Epithelial cell of proximal tubule (primary cell): ENCODE results near the gene MAPK12. TPM values are rescaled to one million over a fixed set of nuclear protein-coding genes. Genes with fewer than 3 reads are reported as not detected.

Experiments used
- DNase-seq: peaks from one replicate; pipeline ENCODE4 v3.0.0-alpha.2; 2011; ENCODE audit warnings: low read depth
- H3K4me3 ChIP-seq: 2 replicates; pipeline ENCODE4 v1.5.1; 2011; ENCODE audit warnings: low read depth, mild to moderate bottlenecking, low read length
- total RNA-seq: library from RNA; depleted of rRNA; stranded (reverse); fragments of >200 nt; gene quantifications from 2 replicates; pipeline ENCODE4 v1.2.3, GENCODE V29; 2015
- TF ChIP-seq, protein P1 (sequence below): conservative IDR thresholded peaks from 2 replicates; pipeline ENCODE4 v1.5.1; 2012; ENCODE audit warnings: low read depth, mild to moderate bottlenecking, low read length

Gene MAPK12
- total RNA-seq: 33.9 and 56.0 TPM in 2 replicates

- peak within 1 kb of the TSS; percentile 53 for H3K4me3 ChIP-seq
- TF ChIP-seq, protein P1, sequence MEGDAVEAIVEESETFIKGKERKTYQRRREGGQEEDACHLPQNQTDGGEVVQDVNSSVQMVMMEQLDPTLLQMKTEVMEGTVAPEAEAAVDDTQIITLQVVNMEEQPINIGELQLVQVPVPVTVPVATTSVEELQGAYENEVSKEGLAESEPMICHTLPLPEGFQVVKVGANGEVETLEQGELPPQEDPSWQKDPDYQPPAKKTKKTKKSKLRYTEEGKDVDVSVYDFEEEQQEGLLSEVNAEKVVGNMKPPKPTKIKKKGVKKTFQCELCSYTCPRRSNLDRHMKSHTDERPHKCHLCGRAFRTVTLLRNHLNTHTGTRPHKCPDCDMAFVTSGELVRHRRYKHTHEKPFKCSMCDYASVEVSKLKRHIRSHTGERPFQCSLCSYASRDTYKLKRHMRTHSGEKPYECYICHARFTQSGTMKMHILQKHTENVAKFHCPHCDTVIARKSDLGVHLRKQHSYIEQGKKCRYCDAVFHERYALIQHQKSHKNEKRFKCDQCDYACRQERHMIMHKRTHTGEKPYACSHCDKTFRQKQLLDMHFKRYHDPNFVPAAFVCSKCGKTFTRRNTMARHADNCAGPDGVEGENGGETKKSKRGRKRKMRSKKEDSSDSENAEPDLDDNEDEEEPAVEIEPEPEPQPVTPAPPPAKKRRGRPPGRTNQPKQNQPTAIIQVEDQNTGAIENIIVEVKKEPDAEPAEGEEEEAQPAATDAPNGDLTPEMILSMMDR: no peak
- no peak for DNase-seq
Measured at GRCh38 chr22:50261615-50262459, at the start of gene MAPK12. Gene MAPK12, minus strand, starts transcription at chr22:50261683. Its CDS starts 174 bp downstream, at chr22:50261509.

DNA sequence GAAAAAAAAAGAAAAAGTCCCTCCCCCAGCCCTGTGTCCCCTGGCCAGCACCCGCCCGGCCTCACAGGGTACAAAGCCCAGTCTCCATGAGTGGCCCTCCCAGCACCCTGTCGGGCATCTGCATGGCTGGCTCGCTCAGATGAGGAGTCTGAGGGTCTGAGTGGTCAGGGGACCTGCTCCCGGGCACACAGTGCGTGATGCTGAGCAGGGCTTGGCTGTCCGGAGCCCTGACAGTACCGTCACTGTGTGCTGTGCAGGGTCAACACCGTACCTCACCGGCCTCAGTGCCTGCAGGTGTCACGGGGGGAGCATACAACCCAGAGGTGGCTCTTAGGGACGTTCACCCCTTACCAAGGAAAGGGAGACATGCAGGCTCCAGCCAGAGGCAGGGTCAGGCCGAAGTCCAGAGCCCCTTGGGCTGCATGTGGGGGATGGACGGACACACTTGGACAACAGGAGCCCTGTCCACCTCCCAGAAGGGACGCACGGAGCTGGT, 49.5 kb upstream of the MAPK12 start:
- no peak for DNase-seq
- H3K4me3 ChIP-seq: no peak overlapping the region
- TF ChIP-seq, protein P1: no peak

GRCh38 chr22:50310031-50310722, 48.7 kb upstream of the MAPK12 start:
- no peak for DNase-seq
- TF ChIP-seq, protein P1: no peak
- H3K4me3 ChIP-seq: no peak overlapping the region

DNA sequence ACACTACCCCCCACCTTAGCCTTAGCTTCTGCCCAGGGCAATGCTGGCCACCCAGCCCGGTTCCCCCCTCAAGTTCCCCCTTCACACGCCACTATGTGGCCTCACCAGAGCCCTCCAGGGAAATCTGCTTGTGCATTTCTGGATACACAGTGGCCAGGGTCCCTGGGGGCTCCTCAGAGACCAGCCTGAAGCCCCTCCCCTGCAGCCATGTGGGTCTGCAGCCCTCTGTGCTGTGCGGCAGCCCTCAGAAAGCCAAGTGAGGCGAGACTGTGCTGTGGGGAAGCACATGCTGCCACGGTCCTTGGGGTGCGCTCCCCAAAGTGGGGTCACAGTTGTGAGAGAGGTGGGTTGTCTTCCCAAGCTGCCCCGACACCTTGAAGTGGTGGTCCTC, 48.1 kb upstream of the MAPK12 start:
- no peak overlapping the region for H3K4me3 ChIP-seq
- TF ChIP-seq, protein P1: no peak
- DNase-seq: no peak

- TF ChIP-seq, protein P1: no peak
Measured at GRCh38 chr22:50308986-50309600, 47.6 kb upstream of the MAPK12 start.

GRCh38 chr22:50308597-50308935, 47.1 kb upstream of the MAPK12 start:
- TF ChIP-seq, protein P1: no peak
- no peak overlapping the region for H3K4me3 ChIP-seq
- no peak for DNase-seq

More at GRCh38 chr22:50308986-50309600, 47.6 kb upstream of the MAPK12 start:
- no peak overlapping the region for H3K4me3 ChIP-seq
- DNase-seq: no peak
